Trophoblast cell (in vitro differentiated cells and primary cell): ENCODE data around the gene KRTAP22-2. TPM values are rescaled to one million over a fixed set of nuclear protein-coding genes. Genes with fewer than 3 reads are reported as not detected.

Experiments used
- DNase-seq, 2 donors: peaks; one replicate each; pipeline ENCODE4 v3.0.0-alpha.2; 2016
- H2AFZ ChIP-seq: 2 replicates; pipeline ENCODE4 v1.6.1; 2013; ENCODE audit warnings: low read length, moderate library complexity, mild to moderate bottlenecking; ENCODE audit not compliant: insufficient read depth, poor library complexity
- H2AK5ac ChIP-seq: 2 replicates; pipeline ENCODE4 v1.6.1; 2013; ENCODE audit warnings: mild to moderate bottlenecking, low read length
- H2BK120ac ChIP-seq: 2 replicates; pipeline ENCODE4 v1.6.1; 2013; ENCODE audit warnings: low read length, mild to moderate bottlenecking, moderate library complexity; ENCODE audit not compliant: insufficient read depth, poor library complexity
- H2BK12ac ChIP-seq: 2 replicates; pipeline ENCODE4 v1.6.1; 2013; ENCODE audit warnings: mild to moderate bottlenecking, low read length, moderate library complexity
- H2BK5ac ChIP-seq: 2 replicates; pipeline ENCODE4 v1.6.1; 2013; ENCODE audit warnings: low read length, low read depth, moderate library complexity, mild to moderate bottlenecking; ENCODE audit not compliant: poor library complexity
- H3K14ac ChIP-seq: 2 replicates; pipeline ENCODE4 v1.6.1; 2013; ENCODE audit warnings: mild to moderate bottlenecking, low read length
- H3K18ac ChIP-seq: 2 replicates; pipeline ENCODE4 v1.6.1; 2013; ENCODE audit warnings: mild to moderate bottlenecking, low read length
- H3K23ac ChIP-seq: 2 replicates; pipeline ENCODE4 v1.6.1; 2013; ENCODE audit warnings: low read length
- H3K27ac ChIP-seq: 2 replicates; pipeline ENCODE4 v1.5.1; 2013; ENCODE audit warnings: low read depth, mild to moderate bottlenecking, inconsistent platforms, low read length, moderate library complexity
- H3K27me3 ChIP-seq: 2 replicates; pipeline ENCODE4 v1.6.1; 2013; ENCODE audit warnings: inconsistent platforms, mild to moderate bottlenecking, low read length, moderate library complexity; ENCODE audit not compliant: insufficient read depth
- H3K36me3 ChIP-seq, 2 experiments: 1 replicate in 1 of 2; 2 replicates in 1 of 2; pipeline ENCODE4 v1.6.1; 2013; ENCODE audit warnings: low read length in 2 of 2, mild to moderate bottlenecking in 2 of 2, moderate library complexity in 1 of 2; ENCODE audit not compliant: insufficient read depth in 2 of 2, control insufficient read depth in 1 of 2
- H3K4ac ChIP-seq: 2 replicates; pipeline ENCODE4 v1.6.1; 2013; ENCODE audit warnings: low read depth, mild to moderate bottlenecking, low read length, moderate library complexity
- H3K4me1 ChIP-seq, 2 experiments: 1 replicate in 1 of 2; 2 replicates in 1 of 2; pipeline ENCODE4 v1.6.1; 2013; ENCODE audit warnings: low read length in 2 of 2, mild to moderate bottlenecking in 2 of 2, moderate library complexity in 1 of 2; ENCODE audit not compliant: insufficient read depth in 2 of 2, control insufficient read depth in 1 of 2
- H3K4me2 ChIP-seq: 2 replicates; pipeline ENCODE4 v1.6.1; 2013; ENCODE audit warnings: inconsistent platforms, mild to moderate bottlenecking, low read length, moderate library complexity
- H3K4me3 ChIP-seq: 2 replicates; pipeline ENCODE4 v1.5.1; 2013; ENCODE audit warnings: mild to moderate bottlenecking, low read depth, low read length, inconsistent platforms
- H3K79me1 ChIP-seq: one replicate; pipeline ENCODE4 v1.6.1; 2013; ENCODE audit warnings: low read length
- H3K79me2 ChIP-seq: 2 replicates; pipeline ENCODE4 v1.6.1; 2013; ENCODE audit warnings: low read length, mild to moderate bottlenecking; ENCODE audit not compliant: control insufficient read depth, insufficient read depth, poor library complexity
- H3K9ac ChIP-seq: 2 replicates; pipeline ENCODE4 v1.6.1; 2013; ENCODE audit warnings: mild to moderate bottlenecking, low read length
- H3K9me3 ChIP-seq: 2 replicates; pipeline ENCODE4 v1.6.1; 2013; ENCODE audit warnings: low read depth, mild to moderate bottlenecking, control low read depth, inconsistent platforms, low read length; ENCODE audit not compliant: insufficient read depth
- H4K12ac ChIP-seq: 2 replicates; pipeline ENCODE4 v1.6.1; 2013; ENCODE audit warnings: low read depth, mild to moderate bottlenecking, low read length, moderate library complexity
- H4K8ac ChIP-seq: 2 replicates; pipeline ENCODE4 v1.6.1; 2013; ENCODE audit warnings: low read depth, mild to moderate bottlenecking, low read length, moderate library complexity
- H4K91ac ChIP-seq: one replicate; pipeline ENCODE4 v1.6.1; 2013; ENCODE audit warnings: low read depth, mild to moderate bottlenecking, low read length, moderate library complexity
- WGBS: extraction: QIAGEN DNeasy Blood & Tissue Kit; methylation state at CpG from one replicate; pipeline ENCODE4 v1.1.7; 2013; ENCODE audit warnings: missing lambda C conversion rate; ENCODE audit not compliant: insufficient read length, insufficient coverage; ENCODE audit errors: extremely low coverage; 5-methylcytosine and 5-hydroxymethylcytosine counted together
- polyA plus RNA-seq: library from polyadenylated mRNA; stranded (reverse); fragments of 200-250 nt; gene quantifications from 2 replicates; pipeline ENCODE4 v1.2.3, GENCODE V29; 2013

Gene KRTAP22-2
- polyA plus RNA-seq, result not detected in 2 replicates

DNA sequence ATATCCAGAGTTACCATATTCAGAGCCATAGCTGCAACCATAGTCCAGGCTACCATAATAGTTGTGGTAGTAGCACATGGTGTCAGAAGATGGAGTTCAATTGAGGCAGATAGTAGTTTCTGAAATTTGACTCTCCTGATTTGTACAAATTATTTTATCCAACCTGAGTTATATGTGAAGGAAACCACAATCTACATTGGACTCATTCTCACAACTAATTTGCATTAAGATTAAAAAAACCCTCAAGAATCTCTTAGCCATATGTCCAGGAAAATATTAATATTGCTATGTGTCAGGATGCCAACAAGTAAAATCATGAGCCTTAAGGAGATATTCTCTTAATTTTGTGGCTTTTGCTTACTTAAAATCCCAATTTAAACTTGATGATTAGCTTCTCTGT is at the start of gene KRTAP22-2:
Gene KRTAP22-2, minus strand, starts transcription at position 101 of the 400 bp plus-strand sequence.
- Histone ChIP-seq H2BK12ac (no peak within 1 kb of the TSS), H2BK120ac (no peak within 1 kb of the TSS), H3K9ac (no peak within 1 kb of the TSS), H3K4me1 (no peaks in the 10 kb centered on the region), H3K27me3 (no peaks in the 10 kb centered on the region), H3K14ac (no peak within 1 kb of the TSS), H2BK5ac (no peak within 1 kb of the TSS), H2AK5ac (no peak within 1 kb of the TSS), H3K9me3 (no peaks in the 10 kb centered on the region), H3K79me2 (no peaks in the 10 kb centered on the region), H3K4me2 (no peak within 1 kb of the TSS), H3K36me3 (no peaks in the 10 kb centered on the region), H3K79me1 (no peaks in the 10 kb centered on the region), H4K91ac (no peak within 1 kb of the TSS), H3K23ac (no peak within 1 kb of the TSS), H3K4me3 (no peak within 1 kb of the TSS), H2AFZ (no peak within 1 kb of the TSS), H3K18ac (no peak within 1 kb of the TSS), H3K4ac (no peak within 1 kb of the TSS), H4K8ac (no peak within 1 kb of the TSS), H4K12ac (no peak within 1 kb of the TSS), H3K27ac (no peak within 1 kb of the TSS)
- DNase-seq, result no peak

DNA sequence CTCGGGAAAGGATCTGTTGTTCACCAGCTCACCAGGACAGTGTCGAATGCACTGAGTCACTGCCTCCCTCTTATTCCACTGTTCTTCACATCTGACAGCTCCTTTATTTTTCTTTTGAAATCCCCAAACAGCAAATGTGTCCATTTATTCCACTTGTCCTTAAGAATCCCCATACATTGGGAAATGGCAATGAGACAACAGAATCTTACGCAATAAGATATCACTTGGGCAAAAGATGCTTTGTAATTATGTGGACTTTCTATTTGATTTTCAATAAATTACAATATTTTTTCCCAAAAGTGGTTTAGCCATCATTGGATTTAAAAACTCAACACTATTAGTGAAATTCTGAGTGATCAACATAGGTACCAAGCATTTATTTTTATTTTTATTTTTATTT is 48.5 kb upstream of the KRTAP22-2 start:
- DNase-seq, result no peak
- Histone ChIP-seq H3K9ac (no peak overlapping the region), H3K4me2 (no peak overlapping the region), H4K12ac (no peak overlapping the region), H3K79me2 (no peaks in the 10 kb centered on the region), H2BK12ac (no peak overlapping the region), H2BK5ac (no peak overlapping the region), H4K8ac (no peak overlapping the region), H3K18ac (no peak overlapping the region), H3K23ac (no peak overlapping the region), H3K4ac (no peak overlapping the region), H2BK120ac (no peak overlapping the region), H3K14ac (no peak overlapping the region), H4K91ac (no peak overlapping the region), H3K9me3 (no peaks in the 10 kb centered on the region), H2AK5ac (no peak overlapping the region), H3K36me3 (no peaks in the 10 kb centered on the region), H3K27ac (no peak overlapping the region), H2AFZ (no peak overlapping the region), H3K79me1 (no peaks in the 10 kb centered on the region), H3K27me3 (no peaks in the 10 kb centered on the region), H3K4me3 (no peak overlapping the region), H3K4me1 (no peaks in the 10 kb centered on the region)
- WGBS, result no CpG with 5 or more reads among the region's 3 CpGs

DNA sequence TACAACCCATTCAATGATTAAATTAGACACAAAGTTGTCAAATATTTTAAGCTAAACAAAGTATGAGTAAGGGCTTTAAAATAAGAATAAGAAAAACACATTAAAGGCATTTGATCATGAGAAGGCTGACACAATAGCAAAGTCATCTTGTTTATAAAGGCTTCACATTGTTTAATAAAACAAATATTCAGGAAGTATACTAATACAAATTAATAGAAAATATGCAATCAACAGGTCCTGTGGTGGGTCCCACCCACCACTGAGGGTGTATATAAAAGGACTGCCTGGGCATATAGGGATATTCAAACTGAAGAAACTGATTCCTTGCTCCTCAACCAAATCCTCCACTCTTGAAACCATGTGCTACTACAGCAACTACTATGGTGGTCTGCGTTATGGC is 44.7 kb upstream of the KRTAP22-2 start, which contains the start of gene KRTAP20-2:
Gene KRTAP20-2, plus strand, starts transcription at position 301 of the 400 bp plus-strand sequence. Its CDS starts 58 bp downstream, at position 359.
- Histone ChIP-seq H2AFZ (no peak within 1 kb of the TSS), H4K91ac (no peak within 1 kb of the TSS), H3K27ac (no peak within 1 kb of the TSS), H2BK5ac (no peak within 1 kb of the TSS), H3K4me2 (no peak within 1 kb of the TSS), H4K12ac (no peak within 1 kb of the TSS), H3K9me3 (no peaks in the 10 kb centered on the region), H3K4ac (no peak within 1 kb of the TSS), H2BK120ac (no peak within 1 kb of the TSS), H3K36me3 (no peaks in the 10 kb centered on the region), H3K23ac (no peak within 1 kb of the TSS), H3K4me3 (no peak within 1 kb of the TSS), H3K18ac (no peak within 1 kb of the TSS), H2BK12ac (no peak within 1 kb of the TSS), H3K14ac (no peak within 1 kb of the TSS), H3K9ac (no peak within 1 kb of the TSS), H2AK5ac (no peak within 1 kb of the TSS), H3K27me3 (no peaks in the 10 kb centered on the region), H3K79me1 (no peaks in the 10 kb centered on the region), H3K79me2 (no peaks in the 10 kb centered on the region), H3K4me1 (no peaks in the 10 kb centered on the region), H4K8ac (no peak within 1 kb of the TSS)
- DNase-seq, result no peak
- WGBS, result no CpG with 5 or more reads among the region's 1 CpG

DNA sequence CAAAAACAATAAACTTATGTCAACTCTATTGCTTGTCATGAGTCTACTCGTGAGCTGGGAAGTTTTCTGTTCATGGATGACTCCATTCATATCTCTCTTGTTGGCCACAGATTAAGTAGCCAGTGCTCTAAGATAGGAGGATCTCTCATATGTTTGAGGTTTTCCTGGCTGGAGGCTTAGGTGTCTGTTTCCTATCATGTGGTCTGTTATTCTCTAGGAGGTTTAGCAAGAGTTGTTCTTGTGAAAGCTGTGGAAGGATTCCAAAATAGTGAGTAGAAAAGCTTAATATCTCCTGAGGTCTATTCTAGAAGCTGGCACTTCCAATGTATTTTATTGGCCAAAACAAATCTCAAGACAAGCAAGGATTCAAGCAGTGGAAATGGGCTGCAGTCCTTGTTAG is 39.0 kb upstream of the KRTAP22-2 start:
- no peak overlapping the region for H2BK5ac ChIP-seq
- H3K27ac ChIP-seq, result no peak overlapping the region
- DNase-seq, result no peak
- H3K36me3 ChIP-seq, result no peaks in the 10 kb centered on the region
- no peak overlapping the region for H2AFZ ChIP-seq
- H3K4me1 ChIP-seq, result no peaks in the 10 kb centered on the region
- WGBS, result no CpG with 5 or more reads among the region's 1 CpG
- H3K4me2 ChIP-seq, result no peak overlapping the region
- no peak overlapping the region for H3K4me3 ChIP-seq
- H3K23ac ChIP-seq, result no peak overlapping the region
- H3K4ac ChIP-seq, result no peak overlapping the region
- H3K27me3 ChIP-seq, result no peaks in the 10 kb centered on the region
- H3K14ac ChIP-seq, result no peak overlapping the region
- no peak overlapping the region for H3K18ac ChIP-seq
- H4K12ac ChIP-seq, result no peak overlapping the region
- H4K91ac ChIP-seq, result no peak overlapping the region
- H4K8ac ChIP-seq, result no peak overlapping the region
- no peaks in the 10 kb centered on the region for H3K79me1 ChIP-seq
- no peak overlapping the region for H3K9ac ChIP-seq
- no peak overlapping the region for H2BK12ac ChIP-seq
- no peak overlapping the region for H2BK120ac ChIP-seq
- H3K9me3 ChIP-seq, result no peaks in the 10 kb centered on the region
- H3K79me2 ChIP-seq, result no peaks in the 10 kb centered on the region
- no peak overlapping the region for H2AK5ac ChIP-seq
